ENCODE data around the gene BAHCC1. TPM values are rescaled to one million over a fixed set of nuclear protein-coding genes. Genes with fewer than 3 reads are reported as not detected.

BAHCC1 gene
- total and polyA plus RNA-seq, 11 donors = 6.0 to 19.6 (median 8.9) TPM

DNA sequence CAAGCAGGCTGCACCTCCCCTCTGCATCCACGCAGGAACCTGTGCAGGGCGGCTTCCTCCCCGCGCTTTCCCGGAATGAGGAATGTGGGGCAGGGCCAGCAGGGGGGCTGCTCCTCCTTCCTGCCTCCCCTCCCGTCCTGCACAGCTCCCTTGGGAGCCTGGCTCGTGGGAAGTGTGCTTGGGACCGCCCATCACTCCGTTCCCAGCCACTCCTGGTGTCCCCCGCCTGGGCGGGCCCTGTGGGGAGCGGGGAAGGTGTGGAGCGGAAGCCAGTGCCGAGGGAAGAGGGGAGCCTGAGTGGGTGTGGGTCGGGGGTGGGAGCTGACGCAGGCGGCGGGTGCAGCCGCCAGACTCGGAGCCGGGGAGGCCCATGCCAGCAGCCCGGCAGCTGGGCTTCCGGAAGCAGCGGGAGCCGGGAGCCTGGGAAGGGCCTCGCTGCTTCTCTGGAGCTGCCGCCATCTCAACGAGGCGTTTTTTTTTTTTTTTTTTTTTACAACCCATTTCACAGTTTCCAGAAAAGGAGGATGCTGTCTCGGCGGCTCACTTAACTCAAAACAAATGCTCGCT, 24.1 kb downstream of the BAHCC1 start:
- Histone ChIP-seq H3K36me3 (no peaks in the 10 kb centered on the region), H3K9me3 (no peaks in the 10 kb centered on the region), H3K4me1 (peaks cover 31 to 78% (median 69%) of the 10 kb centered on the region in 12 donors), H3K4me3 (peak overlapping the region in 10 of 12 donors; percentile 13 to 45 (median 38)), H3K27me3 (no peaks in the 10 kb centered on the region), H3K27ac (peak overlapping the region; percentile 70 to 97 (median 92))
- peak; percentile 94 to 97 (median 95) for DNase-seq
- peak in 1 of 2 donors; percentile 50 for TF ChIP-seq POLR2A (IDR thresholded peaks at IDR 0.05)
- TF ChIP-seq, protein P1, sequence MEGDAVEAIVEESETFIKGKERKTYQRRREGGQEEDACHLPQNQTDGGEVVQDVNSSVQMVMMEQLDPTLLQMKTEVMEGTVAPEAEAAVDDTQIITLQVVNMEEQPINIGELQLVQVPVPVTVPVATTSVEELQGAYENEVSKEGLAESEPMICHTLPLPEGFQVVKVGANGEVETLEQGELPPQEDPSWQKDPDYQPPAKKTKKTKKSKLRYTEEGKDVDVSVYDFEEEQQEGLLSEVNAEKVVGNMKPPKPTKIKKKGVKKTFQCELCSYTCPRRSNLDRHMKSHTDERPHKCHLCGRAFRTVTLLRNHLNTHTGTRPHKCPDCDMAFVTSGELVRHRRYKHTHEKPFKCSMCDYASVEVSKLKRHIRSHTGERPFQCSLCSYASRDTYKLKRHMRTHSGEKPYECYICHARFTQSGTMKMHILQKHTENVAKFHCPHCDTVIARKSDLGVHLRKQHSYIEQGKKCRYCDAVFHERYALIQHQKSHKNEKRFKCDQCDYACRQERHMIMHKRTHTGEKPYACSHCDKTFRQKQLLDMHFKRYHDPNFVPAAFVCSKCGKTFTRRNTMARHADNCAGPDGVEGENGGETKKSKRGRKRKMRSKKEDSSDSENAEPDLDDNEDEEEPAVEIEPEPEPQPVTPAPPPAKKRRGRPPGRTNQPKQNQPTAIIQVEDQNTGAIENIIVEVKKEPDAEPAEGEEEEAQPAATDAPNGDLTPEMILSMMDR (IDR thresholded peaks at IDR 0.05) = no peak
- intact Hi-C loops (cut with DNase I) = loop anchor here in 2 of 10 donors (1.0 to 2.0 kb wide), 2 partner anchors 15 to 17 kb away; no protein-coding TSS in a partner anchor
- WGBS, 4 donors = 5 to 20% (median 7%) methylated on average over 29 to 32 of the region's 32 CpGs
- peak; percentile 71 to 87 (median 79) for ATAC-seq

DNA sequence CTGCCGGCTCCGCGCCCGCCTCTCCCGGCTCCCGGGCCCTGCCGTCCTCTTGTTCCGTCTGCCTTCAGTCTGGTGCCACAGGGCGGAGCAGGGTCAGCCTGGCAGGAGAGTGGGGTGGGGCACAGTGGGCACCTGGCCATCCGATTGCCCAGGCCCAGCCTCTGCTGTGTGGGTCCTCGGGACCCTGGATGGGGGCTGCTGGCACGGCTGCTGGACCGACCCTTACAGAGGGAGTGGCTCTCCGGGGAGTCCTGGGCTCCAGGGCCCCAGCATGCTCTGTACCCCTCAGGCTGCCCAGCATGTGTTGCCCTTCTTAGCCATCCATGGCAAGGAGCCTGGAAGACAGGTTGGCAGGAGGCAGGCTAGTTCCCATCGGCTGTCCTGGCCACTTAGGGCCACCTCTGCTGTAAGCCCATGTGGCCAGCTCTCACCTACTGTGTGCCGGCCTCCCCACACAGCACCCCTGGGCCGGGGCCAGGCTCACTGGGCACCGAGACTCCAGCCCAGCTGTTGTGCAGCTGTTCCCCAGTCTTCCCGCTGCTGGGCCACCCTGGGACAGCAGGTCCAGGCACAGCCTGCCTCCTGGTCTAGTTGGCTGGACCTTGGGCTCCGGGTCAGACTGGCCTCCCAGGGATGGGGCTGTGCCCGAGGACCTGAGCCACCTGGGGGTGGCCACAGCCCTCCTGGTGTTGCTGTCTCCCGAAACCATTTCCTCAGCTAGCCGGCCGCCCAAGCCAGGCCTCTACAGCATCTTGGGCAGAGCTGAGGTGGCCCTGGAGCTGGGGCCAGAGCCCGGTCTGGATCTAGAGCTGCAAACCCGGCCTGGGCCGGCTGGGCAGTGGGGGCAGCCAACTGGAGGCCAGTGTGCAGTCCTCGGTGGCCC, 24.9 kb downstream of the BAHCC1 start:
- Histone ChIP-seq H3K36me3 (no peaks in the 10 kb centered on the region), H3K9me3 (no peaks in the 10 kb centered on the region), H3K27me3 (no peaks in the 10 kb centered on the region), H3K4me1 (peaks cover 31 to 78% (median 69%) of the 10 kb centered on the region in 12 donors), H3K27ac (peak overlapping the region; percentile 70 to 97 (median 92)), H3K4me3 (peak overlapping the region in 11 of 12 donors; percentile 5 to 45 (median 37))
- intact Hi-C loops (cut with DNase I) = loop anchor here in 4 of 10 donors (1.0 to 5.0 kb wide), 3 partner anchors 15 to 62 kb away; no protein-coding TSS in a partner anchor
- no peak for TF ChIP-seq POLR2A (IDR thresholded peaks at IDR 0.05)
- TF ChIP-seq, protein P1 (IDR thresholded peaks at IDR 0.05) = no peak
- DNase-seq = peak in 1 of 5 donors; percentile 60
- WGBS, 4 donors = 50 to 68% (median 58%) methylated on average over 11 to 28 of the region's 28 CpGs
- peak in 1 of 4 donors; percentile 2 for ATAC-seq

DNA sequence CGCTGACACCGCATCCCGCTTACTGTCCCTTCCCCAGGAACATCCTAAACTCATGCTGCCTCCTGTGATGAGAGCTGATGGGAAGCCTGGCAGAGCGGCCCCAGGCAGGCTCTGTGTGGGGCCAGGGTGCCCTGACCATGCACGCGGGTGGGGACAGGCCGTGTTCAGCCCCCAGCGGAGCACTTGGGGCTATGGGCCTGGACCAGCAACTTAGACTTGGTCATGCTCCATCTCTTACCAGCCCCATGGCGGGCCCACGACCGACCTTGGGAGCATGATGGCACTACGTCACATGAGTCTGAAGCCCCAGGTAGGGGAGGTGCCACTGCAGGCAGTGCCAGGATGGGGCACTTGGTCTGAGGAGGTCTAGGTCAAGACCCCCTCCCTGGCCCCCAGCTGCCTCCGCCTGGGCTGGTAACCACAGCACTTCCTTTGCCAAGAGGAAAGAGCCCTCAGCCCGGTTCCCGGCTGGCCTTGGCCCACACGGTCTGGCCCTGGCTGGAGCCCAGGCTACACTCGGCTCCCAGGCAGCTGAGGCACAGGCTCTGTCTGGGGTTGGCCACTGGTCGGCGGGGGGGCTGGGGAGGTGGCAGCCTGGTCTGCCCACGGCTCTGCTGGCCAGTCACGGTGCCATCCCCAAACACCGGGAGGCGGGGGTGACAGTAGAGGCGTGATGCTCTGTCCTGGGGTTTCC, 25.7 kb downstream of the BAHCC1 start:
- Histone ChIP-seq H3K4me1 (peaks cover 31 to 78% (median 69%) of the 10 kb centered on the region in 12 donors), H3K27me3 (no peaks in the 10 kb centered on the region), H3K27ac (peak overlapping the region; percentile 70 to 97 (median 92)), H3K9me3 (no peaks in the 10 kb centered on the region), H3K4me3 (peak overlapping the region in 2 of 12 donors; percentile 32 to 40), H3K36me3 (no peaks in the 10 kb centered on the region)
- TF ChIP-seq, protein P1 (IDR thresholded peaks at IDR 0.05) = no peak
- no peak for TF ChIP-seq POLR2A (IDR thresholded peaks at IDR 0.05)
- WGBS, 4 donors = 60 to 72% (median 65%) methylated on average over 9 to 24 of the region's 24 CpGs
- DNase-seq (peak; percentile 62 to 85 (median 78)), ATAC-seq (peak in 3 of 4 donors; percentile 23 to 35 (median 31))
- intact Hi-C loops (cut with DNase I) = loop anchor here in 2 of 10 donors (5.0 kb wide), 1 partner anchor 61 kb away; no protein-coding TSS in a partner anchor
